IPS-NIHi7 (cell line): ENCODE results near the gene ALG14.
"Not testable (repeated sequence)": the region's sequence is repeated elsewhere in the genome, so short reads cannot be mapped to it uniquely, and the experiment has no call there.

Experiments
- DNase-seq: peaks from one replicate; pipeline ENCODE4 v3.0.0; 2012; ENCODE audit warnings: mixed read lengths; ENCODE audit errors: extremely low spot score

The ALG14 gene, protein sequence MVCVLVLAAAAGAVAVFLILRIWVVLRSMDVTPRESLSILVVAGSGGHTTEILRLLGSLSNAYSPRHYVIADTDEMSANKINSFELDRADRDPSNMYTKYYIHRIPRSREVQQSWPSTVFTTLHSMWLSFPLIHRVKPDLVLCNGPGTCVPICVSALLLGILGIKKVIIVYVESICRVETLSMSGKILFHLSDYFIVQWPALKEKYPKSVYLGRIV

DNA sequence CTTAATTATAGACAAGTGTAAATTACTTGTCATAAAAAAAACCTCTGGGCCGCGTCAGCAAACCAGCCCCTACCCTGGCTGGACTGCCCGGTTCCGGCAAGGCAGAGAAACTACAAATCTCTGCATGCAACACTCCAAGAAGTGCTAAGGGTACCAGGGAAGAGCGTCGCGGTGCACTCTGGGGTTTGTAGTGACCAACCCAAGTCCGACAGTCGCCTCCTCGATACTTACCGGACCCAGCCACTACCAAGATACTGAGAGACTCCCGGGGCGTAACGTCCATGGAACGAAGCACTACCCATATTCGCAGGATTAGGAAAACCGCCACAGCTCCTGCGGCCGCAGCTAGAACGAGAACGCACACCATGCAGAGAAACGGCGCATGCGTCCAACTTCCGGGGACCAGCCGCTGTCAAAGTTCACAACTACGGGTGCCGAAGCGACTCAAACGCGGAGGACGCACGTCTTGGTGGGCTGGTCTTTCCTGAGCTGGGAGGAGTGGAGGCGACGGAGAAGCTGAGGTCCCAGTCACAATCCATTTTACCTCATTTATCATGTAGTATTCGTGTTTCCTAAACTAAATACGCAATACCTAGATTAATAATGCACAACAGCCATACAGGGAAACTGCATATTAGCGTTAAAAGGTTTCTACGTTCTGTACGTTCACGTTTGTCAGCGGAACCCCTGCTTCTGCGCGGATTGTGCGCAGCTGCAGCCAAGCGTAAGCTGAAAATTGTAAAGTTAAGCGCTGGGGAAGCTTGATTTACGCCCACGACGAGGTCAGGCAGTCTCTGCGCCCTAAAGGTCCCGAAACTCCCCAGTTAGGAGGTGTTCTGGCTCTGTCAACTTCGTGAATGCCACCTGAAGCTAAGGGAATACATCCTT, at the start of gene ALG14:
TSS of gene ALG14 (minus strand) at position 420 of the 888 bp plus-strand sequence. CDS start at position 367, 53 bp downstream.
- peak; percentile 94 for DNase-seq

DNA sequence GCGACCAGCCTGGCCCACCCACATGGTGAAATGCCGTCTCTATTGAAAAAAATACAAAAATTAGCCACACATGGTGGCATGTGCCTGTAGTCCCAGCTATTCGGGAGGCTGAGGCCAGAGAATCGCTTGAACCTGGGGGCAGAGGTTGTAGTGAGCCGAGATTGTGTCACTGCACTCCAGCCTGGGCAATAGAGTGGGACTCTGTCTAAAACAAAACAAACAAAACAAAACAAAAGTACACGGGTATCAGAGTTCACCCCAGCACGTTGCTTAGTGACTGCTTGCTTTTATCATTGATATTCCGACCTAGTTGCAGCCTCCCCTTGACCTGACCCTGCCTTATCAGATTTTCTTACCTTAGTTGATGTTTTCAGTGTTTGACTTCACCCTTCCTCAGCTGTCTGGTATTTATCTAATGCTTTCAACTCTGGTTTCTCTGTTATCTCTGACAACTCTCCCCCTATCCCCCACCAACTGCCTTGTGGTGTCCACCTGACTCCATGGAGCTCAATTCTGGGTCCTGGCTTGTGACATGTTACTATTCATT, 49.5 kb upstream of the ALG14 start:
- no peak for DNase-seq

DNA sequence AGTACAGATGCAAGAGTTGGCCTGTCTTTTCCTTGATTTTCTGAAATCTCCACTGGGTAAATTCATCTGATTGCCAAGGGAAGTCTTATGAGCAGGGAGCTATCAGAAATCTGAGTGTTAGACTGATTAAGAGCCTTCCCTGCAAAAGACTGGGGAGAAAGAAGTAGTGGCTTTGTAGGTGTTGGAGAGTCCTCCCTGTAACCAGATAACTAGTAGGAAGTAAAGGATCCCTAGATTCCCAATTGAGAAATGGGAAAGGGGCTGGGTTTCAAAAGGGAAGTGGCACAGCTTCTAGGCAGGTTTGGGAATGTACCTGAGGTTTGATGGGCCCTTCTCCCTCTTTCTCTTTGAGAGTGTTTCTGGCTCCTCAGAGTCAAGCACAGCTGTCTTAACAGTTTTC, 46.5 kb upstream of the ALG14 start:
- no peak for DNase-seq

DNA sequence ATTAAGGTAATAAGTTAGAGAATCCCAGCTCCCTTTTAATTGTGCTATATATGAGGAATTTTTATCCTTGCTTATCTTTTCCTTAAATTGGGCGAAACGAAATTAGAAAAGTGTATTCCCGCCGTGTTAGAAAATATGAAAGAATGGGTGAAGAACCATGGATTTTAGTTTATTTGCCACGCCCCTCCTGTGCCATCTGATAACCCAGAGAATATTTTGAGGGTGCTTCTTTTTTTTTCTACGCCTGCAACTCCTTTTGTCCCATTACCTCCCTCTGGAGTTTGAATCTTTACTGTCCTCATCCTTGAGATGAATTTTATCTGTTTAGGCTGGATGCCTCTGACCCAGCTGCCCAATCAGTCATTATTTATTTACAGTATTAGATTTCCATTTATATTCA, 46.0 kb upstream of the ALG14 start:
- no peak for DNase-seq

DNA sequence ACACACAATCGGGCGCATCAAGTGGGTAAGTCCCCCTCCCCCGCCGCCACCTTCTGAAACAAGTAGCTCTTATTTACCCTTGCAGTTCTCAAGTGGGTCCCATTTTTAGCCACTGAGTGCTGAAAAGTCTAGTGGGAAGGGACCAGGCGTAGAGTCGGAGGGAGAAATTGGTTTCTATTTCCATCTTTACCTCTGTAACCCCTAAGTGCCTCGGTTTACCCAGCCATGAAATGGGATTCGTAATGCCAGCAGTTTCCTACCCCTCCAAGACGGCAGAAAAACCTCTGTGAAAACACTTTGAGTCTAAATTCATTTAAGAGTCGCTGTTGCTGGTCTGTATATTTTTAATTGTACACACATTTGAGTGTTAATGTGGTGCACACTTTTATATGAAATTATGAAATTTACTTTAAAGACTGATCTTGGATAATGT, 45.3 kb upstream of the ALG14 start:
- DNase-seq: no peak

DNA sequence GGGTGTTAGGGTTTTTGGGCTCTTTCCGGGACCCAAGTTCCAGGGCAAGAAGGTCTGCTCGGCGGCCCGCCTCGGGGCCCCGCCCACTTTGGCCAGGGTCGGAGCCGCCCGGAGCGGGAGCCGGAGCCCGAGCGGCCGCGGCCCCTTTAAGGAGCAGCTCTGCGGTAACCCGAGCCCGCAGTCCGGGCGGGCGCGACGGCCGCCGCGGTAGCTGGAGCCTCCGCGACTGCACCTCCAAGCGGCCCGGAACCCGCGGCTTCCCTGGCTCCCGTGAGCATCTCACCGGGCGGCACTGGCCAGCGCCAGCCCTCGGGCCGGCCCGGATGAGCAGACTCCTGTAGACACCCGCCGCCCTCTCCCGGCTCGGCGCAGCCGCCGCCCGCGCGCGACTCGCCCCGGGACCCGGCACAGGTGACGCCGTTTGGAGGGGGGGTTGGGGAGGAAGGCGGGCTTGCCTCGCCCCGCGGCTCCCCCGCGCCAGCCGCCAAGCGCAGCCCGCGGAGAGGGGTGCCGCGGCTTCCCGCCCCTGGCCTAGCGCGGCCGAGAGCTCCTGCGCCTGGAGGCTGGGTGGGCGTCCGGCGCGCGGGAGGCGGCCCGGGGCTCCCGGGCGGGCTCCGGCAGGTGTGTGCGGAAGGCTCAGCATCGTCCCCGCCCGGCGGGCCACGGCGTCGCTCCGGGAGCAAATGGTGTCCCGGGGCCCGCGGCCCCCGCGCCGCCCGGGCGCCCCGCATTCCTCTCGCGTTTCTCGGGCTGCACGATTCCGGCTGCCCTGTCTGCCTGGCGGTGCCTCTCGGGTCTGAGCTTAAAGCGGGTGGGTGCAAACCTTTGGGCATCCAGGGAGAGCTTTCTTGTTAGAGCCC, 44.7 kb upstream of the ALG14 start, which contains the start of gene TLCD4:
TSS of gene TLCD4 (plus strand) at position 149 of the 860 bp plus-strand sequence. CDS start 26,547 bp downstream, outside the sequence.
- DNase-seq: peak; percentile 86

DNA sequence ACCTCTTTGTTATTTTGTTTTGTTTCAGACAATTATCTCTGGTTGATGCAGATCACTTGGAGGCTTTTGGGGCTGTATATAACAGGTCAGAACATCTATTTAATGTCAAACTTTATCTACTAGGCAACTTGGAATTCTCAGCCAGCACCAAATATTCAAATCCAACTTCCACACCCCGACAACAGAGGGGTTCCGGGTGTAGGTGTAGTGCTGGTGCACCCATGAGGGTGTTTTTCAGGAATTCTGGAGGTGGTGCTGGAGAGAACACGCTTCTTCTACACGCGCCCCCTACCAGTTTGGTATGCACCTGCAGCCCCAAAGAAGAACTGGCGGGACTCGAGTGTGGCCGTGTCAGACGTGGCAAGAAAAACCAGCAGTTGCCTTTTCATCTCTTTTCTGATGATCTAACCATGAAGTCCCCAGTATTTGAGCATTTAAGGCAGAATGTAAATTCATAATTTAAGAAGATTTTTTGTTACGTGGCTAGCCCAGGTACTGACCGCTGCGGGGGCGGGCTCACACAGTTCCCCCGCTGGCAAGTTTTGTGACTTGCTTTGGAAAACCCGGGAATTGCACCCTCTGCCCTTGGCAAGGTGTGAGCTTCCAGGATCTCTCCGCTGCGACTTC, 43.9 kb upstream of the ALG14 start:
- DNase-seq: peak; percentile 81

DNA sequence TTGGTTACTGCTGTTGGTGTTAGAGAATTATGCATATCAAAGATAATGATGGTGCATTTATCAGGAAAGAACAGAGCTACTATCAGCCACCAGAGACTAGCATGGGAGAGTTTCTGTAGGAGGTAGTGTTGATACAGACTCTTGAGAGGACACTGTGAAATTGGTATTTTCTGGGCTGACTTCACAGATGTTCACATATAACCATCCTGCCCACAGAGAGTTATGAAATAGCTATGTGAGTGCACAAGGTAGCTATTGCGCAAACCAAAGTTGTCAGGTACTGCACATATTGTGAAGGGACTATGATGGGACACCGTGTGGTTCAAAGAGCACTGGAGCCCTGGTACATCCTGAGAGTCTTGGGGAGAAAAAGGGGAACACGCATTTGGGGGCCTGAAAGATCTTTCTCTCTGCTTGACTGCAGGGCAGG, 43.0 kb upstream of the ALG14 start:
- DNase-seq: no peak

DNA sequence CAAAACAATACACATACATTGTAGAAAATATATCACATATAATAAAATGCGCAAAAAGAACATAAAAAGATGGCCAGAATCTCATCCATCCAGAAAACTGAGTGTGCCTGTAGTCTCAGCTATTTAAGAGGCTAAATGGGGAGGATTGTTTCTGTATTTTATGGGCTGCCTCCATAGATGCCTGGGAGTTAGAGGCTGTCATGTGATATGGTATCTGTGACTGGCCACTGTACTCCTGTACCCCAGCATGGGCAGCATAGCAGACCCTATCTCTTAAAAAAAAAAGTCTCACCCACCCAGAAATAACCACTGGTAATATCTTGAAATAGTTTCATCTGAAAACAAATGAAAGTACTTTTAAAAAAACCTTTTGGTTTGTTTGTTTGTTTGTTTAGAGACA, 40.9 kb upstream of the ALG14 start:
- DNase-seq: no peak

DNA sequence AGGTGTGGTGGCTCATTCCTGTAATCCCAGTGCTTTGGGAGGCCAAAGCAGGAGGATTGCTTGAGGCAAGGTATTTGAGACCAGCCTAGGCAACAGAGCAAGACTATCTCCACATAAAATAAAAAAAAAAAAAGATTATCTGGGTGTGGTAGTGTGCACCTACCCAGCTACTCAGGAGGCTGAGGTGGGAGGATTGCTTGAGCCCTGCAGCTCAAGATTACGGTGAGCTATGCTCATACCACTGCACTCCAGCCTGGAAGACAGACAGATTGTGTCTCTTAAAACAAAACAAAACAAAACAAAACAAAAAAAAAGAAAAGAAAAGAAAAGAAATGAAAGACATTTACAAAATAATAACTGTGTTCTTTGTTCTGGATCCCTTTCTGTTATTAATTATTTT, 38.3 kb upstream of the ALG14 start:
- no peak for DNase-seq

DNA sequence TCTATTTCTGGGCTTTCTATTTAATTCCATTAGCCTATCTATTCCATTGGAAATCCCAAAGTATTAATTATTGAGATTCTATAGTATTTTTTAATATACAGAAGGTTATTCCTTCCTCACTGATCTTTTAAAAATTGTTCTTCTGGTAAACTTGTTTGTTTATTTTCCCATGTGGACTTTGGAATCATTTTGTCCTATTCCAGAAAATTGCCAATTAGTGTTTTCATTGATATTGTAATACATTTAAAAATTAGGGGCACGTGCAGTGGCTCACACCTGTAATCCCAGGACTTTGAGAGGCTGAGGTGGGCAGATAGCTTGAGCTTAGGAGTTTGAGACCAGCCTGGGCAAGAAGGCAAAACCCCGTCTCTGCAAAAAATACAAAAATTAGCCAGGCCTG, 36.0 kb upstream of the ALG14 start:
- no peak for DNase-seq

DNA sequence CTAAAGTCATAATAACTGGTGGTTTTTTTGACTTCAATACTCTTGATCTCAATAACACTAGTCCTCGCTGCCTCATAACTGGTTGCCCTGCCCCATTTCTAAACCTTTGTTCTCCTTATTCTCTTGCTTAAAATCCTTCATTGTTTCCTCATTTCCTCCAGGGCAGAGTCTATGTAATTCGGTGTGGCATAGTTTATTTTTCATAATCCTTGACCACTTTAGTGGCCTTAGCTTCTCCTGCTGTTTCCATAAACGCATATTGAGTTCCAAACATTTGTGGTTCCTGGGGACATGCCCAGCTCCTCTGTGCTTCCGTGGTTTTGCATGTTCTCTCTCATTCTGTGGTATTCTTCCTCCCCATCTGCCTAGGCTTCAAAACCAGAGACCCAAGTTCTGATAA, 25.4 kb upstream of the ALG14 start:
- no peak for DNase-seq

DNA sequence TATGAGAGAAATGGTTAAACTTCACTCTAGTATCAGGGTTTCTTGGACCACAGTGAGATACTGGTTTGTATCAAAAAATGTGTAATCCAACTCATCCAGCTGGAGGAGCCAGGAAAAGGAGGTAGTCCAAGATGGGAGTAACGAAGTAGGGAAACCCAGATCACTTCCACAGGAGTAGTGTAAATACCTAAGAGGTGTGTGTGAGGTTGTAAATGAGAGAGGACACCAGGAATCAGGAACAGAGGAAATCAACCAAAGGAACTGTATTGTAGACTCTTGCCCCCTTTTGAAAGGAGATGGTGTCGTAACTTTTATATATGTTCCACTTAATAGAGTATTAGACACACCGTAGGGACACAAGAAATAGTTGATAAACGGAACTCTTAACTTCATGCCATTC, 24.7 kb upstream of the ALG14 start:
- no peak for DNase-seq

DNA sequence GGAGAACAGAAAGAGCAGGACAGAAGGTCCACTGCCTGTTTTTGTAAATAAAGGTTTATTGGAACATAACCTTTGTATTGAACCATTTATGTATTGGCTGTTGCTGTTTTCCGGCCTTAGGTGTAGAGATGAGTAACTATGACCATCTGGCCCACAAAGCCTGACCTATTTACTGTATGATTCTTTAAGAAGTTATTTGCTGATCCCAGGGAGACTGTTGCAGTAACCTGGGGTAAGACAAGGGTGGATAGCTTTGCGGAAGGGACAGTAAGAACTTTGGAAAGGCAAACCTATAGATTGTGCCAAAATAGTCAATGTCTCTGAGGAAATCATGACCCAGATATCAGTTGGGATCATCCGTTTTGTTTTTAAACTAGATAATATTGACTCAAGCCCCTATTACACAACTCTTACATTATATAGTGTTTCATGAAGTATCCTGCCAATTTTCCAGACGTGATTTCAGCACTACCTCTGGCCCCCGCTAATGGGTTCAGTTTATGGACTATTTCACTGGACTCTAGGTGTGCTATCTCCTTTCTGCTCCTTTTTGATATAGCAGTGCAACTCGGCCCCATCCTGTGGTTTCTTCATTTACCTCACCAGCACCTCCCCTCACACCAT, 23.6 kb upstream of the ALG14 start:
- no peak for DNase-seq

DNA sequence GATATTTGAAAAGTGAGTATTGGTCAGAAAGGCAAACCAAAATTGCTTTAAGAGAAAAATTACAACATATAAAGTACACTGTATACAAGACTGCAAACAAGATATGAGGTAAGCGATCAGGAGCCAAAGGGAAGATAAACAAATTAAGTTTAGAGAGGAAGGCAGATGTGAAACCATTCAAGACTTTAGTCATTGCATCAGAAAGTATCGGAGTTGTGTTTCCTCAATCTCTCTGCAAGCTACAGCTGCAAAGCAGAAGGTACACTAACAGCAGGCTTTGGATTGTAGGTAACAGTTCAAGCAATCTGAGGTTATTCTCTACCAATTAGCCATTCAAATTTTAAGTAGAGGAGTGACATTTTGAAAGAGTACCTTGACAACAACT, 23.1 kb upstream of the ALG14 start:
- DNase-seq: no peak

DNA sequence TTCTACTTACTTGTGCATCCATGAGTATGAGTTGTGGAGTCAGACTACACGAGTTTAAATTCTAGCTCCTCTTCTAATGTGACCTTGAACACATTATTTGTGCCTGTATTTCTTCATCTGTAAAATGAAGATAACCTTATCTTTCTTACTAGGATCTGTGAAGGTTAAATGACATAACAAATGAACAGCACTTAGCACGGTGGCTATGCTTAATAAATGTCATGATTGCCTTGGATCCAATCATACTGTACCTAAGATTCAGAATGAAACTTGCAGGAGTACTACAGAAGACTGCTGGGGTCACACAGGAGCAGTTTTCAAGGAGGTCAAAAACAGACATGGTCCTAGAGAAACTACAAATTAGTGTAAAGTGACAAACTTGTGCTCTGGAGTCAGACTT, 22.2 kb upstream of the ALG14 start:
- no peak for DNase-seq

DNA sequence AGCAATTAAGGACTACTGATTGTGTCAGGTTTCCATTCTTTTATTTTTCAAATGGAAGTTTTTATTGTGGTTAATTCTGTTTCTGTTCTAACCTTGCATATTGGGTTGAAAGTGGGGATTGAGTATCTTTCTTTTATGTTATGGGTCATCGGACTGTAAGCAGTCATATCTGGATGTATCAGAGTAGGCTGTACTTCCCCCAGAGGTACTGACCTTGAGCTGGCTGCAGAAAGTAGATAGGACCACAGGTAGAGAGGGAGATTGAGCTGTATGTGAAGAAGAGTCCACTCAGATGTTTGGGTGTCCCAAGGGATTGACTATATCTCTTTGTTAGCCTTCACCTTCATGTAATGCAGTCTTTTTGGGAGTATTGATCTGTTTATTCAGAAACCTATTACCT, 20.5 kb upstream of the ALG14 start:
- DNase-seq: no peak

DNA sequence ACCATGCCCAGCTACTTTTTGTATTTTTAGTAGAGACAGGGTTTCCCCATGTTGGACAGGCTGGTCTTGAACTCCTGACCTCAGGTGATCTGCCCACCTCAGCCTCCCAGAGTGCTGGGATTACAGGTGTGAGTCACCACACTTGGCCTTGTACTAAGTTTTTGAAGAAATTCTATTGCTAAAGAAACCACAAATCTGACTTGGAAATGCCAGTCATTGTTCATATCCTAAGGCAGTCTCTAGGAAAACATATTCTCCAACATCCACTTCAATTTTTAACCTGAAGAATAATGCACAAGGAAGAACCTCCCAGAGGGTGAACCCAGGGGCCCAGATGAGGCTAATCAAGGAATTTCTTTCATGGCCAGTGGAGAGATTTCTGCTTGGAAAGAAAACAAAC, 20.1 kb upstream of the ALG14 start:
- DNase-seq: not testable (repeated sequence)

DNA sequence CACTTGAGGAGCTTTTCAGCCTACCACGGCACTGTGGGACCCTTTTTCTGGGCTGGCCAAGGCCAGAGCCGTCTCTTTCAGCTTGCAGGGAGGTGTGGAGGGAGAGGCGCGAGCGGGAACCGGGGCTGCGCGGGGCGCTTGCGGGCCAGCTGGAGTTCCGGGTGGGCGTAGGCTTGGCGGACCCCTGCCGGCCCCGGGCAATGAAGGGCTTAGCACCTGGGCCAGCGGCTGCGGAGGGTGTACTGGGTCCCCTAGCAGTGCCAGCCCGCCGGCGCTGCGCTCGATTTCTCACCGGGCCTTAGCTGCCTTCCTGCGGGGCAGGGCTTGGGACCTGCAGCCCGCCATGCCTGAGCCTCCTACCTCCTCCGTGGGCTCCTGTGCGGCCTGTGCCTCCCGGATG, 18.5 kb upstream of the ALG14 start:
- not testable (repeated sequence) for DNase-seq

DNA sequence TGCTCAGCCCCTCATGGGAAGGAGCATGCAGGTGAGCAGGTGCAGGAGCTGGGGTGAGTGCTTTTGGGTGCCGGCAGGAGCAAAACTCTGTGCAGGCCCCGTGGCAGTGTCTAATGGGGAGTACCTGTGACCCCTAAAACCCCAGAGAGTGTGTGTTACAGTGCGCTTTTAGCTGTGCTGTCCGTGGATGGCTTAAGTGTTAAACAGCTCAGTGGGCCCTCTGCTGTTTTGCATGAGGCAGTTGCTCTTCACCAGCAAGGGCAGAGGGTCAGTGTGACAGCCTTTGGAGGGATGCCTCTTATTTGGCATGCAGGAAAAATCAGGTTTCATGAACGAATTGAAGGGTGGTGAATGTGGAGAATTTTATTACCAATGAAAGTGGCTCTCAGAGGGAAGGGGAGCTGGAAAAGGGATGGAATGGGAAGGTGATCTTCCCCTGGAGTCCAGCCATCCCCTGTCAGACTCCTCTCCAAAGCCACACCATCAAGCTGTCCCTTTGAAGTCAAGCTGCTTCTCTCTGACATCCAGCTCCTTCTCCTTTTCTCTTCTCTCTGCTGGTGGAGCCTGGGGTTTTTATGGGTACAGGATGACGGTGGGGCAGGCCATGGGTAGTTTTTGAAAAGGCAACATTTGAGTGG, 17.0 kb upstream of the ALG14 start:
- no peak for DNase-seq
